PC-3 (cell line): ENCODE data around the gene LMO7. TPM values are rescaled to one million over a fixed set of nuclear protein-coding genes. Genes with fewer than 3 reads are reported as not detected.

Experiments used
- ATAC-seq: fragments of 200-7000 bp; cut with Tn5 transposase; 2 replicates; pipeline ENCODE4 v1.9.1; 2020; ENCODE audit warnings: mild to moderate bottlenecking, moderate library complexity
- BruUV-seq: library from RNA; stranded (reverse); fragments of 400-500 nt; replicated peaks from 2 replicates; lab custom pipeline; 2021; lab: Mats Ljungman, UMichigan
- CTCF ChIA-PET: fragments of 300-600 bp; sonication (Branson Sonifier 250); formaldehyde crosslinking; loops from one replicate; lab custom pipeline; 2022; ENCODE audit warnings: antibody characterized with exemption; lab: Charles Lee
- POLR2A ChIA-PET: fragments of 300-600 bp; sonication (Branson Sonifier 250); formaldehyde crosslinking; loops from one replicate; lab custom pipeline; 2022; ENCODE audit warnings: antibody characterized with exemption; ENCODE audit not compliant: unreplicated experiment; lab: Charles Lee
- DNase-seq: peaks from one replicate; pipeline ENCODE4 v3.0.0-alpha.2; 2015
- H2AFZ ChIP-seq: fragments of 300-600 bp; sonication (generic); 2 replicates; pipeline ENCODE4 v1.6.0; 2016; ENCODE audit warnings: antibody characterized with exemption, low read length
- H3F3A ChIP-seq: fragments of 300-600 bp; sonication (generic); one replicate; pipeline ENCODE4 v1.6.0; 2017; ENCODE audit warnings: antibody characterized with exemption, low read length, control low read depth, mild to moderate bottlenecking; ENCODE audit not compliant: unreplicated experiment
- H3K27ac ChIP-seq: fragments of 300-600 bp; sonication (generic); 2 replicates; pipeline ENCODE4 v1.5.1; 2016; ENCODE audit warnings: mild to moderate bottlenecking, low read length
- H3K27me3 ChIP-seq: fragments of 300-600 bp; sonication (generic); 2 replicates; pipeline ENCODE4 v1.6.1; 2016; ENCODE audit warnings: low read length, mixed read lengths
- H3K36me3 ChIP-seq: fragments of 300-600 bp; sonication (generic); 2 replicates; pipeline ENCODE4 v1.6.1; 2016; ENCODE audit warnings: low read depth, mixed run types, low read length, mixed read lengths
- H3K4me1 ChIP-seq: fragments of 300-600 bp; sonication (generic); 2 replicates; pipeline ENCODE4 v1.5.1; 2016; ENCODE audit warnings: low read length; ENCODE audit not compliant: insufficient read depth
- H3K4me2 ChIP-seq: fragments of 300-600 bp; sonication (generic); 2 replicates; pipeline ENCODE4 v1.6.0; 2016; ENCODE audit warnings: low read length
- H3K4me3 ChIP-seq: fragments of 300-600 bp; sonication (generic); 2 replicates; pipeline ENCODE4 v1.5.1; 2016; ENCODE audit warnings: mild to moderate bottlenecking, low read length, mixed read lengths
- H3K79me2 ChIP-seq: fragments of 300-600 bp; sonication (generic); 2 replicates; pipeline ENCODE4 v1.6.1; 2017; ENCODE audit warnings: low read length, mixed read lengths
- H3K9ac ChIP-seq: fragments of 300-600 bp; sonication (generic); 2 replicates; pipeline ENCODE4 v1.6.0; 2016; ENCODE audit warnings: mild to moderate bottlenecking, low read length
- H3K9me2 ChIP-seq: fragments of 300-600 bp; sonication (generic); replicated peaks from 2 replicates; pipeline ENCODE4 v1.6.1; 2016; ENCODE audit warnings: mixed run types, low read length, mixed read lengths
- H3K9me3 ChIP-seq: fragments of 300-600 bp; sonication (generic); 2 replicates; pipeline ENCODE4 v1.6.1; 2016; ENCODE audit warnings: low read length, mixed read lengths
- H4K20me1 ChIP-seq: fragments of 300-600 bp; sonication (generic); 2 replicates; pipeline ENCODE4 v1.6.1; 2016; ENCODE audit warnings: low read length, mixed read lengths
- EZH2 ChIP-seq: fragments of 300-600 bp; sonication (generic); IDR thresholded peaks from one replicate; pipeline ENCODE4 v1.6.1; 2017; ENCODE audit warnings: antibody characterized with exemption, mild to moderate bottlenecking, low read length; ENCODE audit not compliant: unreplicated experiment
- EZH2phosphoT487 ChIP-seq: fragments of 300-600 bp; sonication (generic); IDR thresholded peaks from 2 replicates; pipeline ENCODE4 v1.6.1; 2018; ENCODE audit warnings: mild to moderate bottlenecking, antibody characterized with exemption, low read length, borderline replicate concordance
- intact Hi-C: fragments of 100-400 bp; cut with micrococcal nuclease; formaldehyde crosslinking; loops from 2 replicates; pipeline ENCODE4 v1.9.0; 2023
- total RNA-seq: library from RNA; depleted of rRNA; stranded (reverse); fragments of >200 nt; gene quantifications from 2 replicates; pipeline ENCODE4 v1.2.3, GENCODE V29; 2014
- TF ChIP-seq, protein P1 (sequence below): fragments of 300-600 bp; sonication (generic); conservative IDR thresholded peaks from 2 replicates; pipeline ENCODE4 v1.5.1; 2017; ENCODE audit warnings: antibody characterized with exemption, low read depth, mild to moderate bottlenecking, low read length

The LMO7 gene
- total RNA-seq, 1 experiment from 2014 or later, result 83.6 TPM

DNA sequence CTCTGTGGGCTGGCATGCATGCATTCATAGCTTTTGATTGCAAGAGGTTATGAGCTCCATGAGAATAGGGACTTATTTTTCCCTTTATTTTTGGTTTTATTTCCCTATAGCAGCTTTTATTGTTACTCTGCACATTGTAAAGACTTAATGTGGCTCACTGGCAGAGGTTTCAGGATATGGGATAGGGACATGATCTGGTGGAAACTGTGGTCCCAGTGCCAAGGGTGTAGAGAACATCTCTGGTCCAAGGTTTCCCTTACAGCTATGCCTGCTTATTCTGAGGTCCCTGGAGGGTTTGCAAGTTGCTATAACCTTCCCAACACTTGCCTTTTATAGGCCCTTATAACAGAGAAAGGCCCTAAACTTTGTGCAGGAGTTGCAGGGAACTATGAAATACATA is 33.6 kb downstream of the LMO7 start:
- Histone ChIP-seq H3K9ac (no peak overlapping the region), H3K27me3 (no peaks in the 10 kb centered on the region), H3K4me3 (no peak overlapping the region), H3K36me3 (no peaks in the 10 kb centered on the region), H3K4me2 (no peak overlapping the region), H2AFZ (no peak overlapping the region), H3K9me2 (no peaks in the 10 kb centered on the region), H3K79me2 (peaks cover 69% of the 10 kb centered on the region), H3F3A (no peaks in the 10 kb centered on the region), H3K9me3 (no peaks in the 10 kb centered on the region), H3K27ac (no peak overlapping the region), H3K4me1 (no peaks in the 10 kb centered on the region), H4K20me1 (no peaks in the 10 kb centered on the region)
- ATAC-seq, result peak; percentile 13; the same call in 1 of the 2 replicates
- no peak for TF ChIP-seq EZH2phosphoT487
- DNase-seq, result no peak
- BruUV-seq, result no TSS peak
- ChIA-PET CTCF (no interaction called here), POLR2A (no interaction called here)
- intact Hi-C loops, result no loop called here

DNA sequence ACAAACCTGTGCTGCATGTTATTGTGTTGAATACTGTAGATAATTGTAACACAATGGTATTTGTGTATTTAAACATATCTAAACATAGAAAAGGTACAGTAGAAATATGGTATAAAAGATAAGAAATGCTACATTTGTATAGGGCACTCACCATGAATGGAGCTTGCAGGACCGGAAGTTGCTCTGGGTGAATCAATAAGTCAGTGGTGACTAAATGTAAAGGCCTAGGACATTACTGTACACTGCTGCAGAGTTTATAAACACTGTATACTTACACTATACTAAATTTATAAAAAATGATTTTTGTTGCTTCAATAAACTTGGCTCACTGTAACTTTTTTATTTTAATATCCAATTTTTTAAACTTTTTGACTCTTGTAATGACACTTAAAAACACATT is 34.4 kb downstream of the LMO7 start:
- peak; percentile 87 for ATAC-seq
- intact Hi-C loops, result no loop called here
- no peak overlapping the region for H3K4me2 ChIP-seq

DNA sequence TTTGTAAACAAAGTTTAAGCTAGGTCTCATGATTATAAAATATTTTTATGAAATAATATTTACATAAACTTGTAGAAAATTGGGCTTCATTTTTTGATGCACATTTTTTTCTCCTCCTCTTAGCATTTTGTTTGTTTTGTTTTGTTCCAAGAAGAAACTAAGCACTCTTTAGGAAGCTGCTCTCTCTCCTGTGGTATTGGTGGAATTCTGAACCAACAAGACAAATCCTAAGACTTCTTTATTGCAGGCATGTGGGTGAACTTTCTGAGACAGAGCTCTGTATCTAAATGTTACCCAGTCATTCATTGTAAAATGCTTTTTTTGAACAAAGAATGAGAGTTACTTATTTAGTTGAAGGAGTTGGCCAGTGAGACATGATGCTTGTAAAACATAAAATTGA is 39.3 kb downstream of the LMO7 start:
- no TSS peak for BruUV-seq
- Histone ChIP-seq H3K9me2 (no peaks in the 10 kb centered on the region), H3K36me3 (no peaks in the 10 kb centered on the region; the same call in 1 of the 2 replicates), H3K4me2 (no peak overlapping the region), H3K4me1 (no peaks in the 10 kb centered on the region), H3K27ac (no peak overlapping the region), H3K9ac (no peak overlapping the region), H3K27me3 (no peaks in the 10 kb centered on the region), H3K79me2 (peaks cover 55% of the 10 kb centered on the region), H4K20me1 (no peaks in the 10 kb centered on the region), H3K4me3 (no peak overlapping the region), H2AFZ (no peak overlapping the region), H3K9me3 (no peaks in the 10 kb centered on the region), H3F3A (no peaks in the 10 kb centered on the region)
- DNase-seq (no peak), ATAC-seq (no peak)
- TF ChIP-seq EZH2 (no peak), EZH2phosphoT487 (no peak)
- TF ChIP-seq, protein P1, sequence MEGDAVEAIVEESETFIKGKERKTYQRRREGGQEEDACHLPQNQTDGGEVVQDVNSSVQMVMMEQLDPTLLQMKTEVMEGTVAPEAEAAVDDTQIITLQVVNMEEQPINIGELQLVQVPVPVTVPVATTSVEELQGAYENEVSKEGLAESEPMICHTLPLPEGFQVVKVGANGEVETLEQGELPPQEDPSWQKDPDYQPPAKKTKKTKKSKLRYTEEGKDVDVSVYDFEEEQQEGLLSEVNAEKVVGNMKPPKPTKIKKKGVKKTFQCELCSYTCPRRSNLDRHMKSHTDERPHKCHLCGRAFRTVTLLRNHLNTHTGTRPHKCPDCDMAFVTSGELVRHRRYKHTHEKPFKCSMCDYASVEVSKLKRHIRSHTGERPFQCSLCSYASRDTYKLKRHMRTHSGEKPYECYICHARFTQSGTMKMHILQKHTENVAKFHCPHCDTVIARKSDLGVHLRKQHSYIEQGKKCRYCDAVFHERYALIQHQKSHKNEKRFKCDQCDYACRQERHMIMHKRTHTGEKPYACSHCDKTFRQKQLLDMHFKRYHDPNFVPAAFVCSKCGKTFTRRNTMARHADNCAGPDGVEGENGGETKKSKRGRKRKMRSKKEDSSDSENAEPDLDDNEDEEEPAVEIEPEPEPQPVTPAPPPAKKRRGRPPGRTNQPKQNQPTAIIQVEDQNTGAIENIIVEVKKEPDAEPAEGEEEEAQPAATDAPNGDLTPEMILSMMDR, result no peak
- ChIA-PET CTCF (no interaction called here), POLR2A (no interaction called here)
- intact Hi-C loops, result loop anchor here (2.0 kb wide), 1 partner anchor 109 kb away; no protein-coding TSS in a partner anchor

More for the DNA sequence above, 34.4 kb downstream of the LMO7 start:
- H3K27me3 ChIP-seq, result no peaks in the 10 kb centered on the region
- no peaks in the 10 kb centered on the region for H3K9me3 ChIP-seq
- no peak overlapping the region for H3K27ac ChIP-seq
- TF ChIP-seq, protein P1, result no peak
- TF ChIP-seq EZH2phosphoT487, result no peak
- TF ChIP-seq EZH2, result no peak
- no peaks in the 10 kb centered on the region for H3F3A ChIP-seq
- BruUV-seq, result no TSS peak
- ChIA-PET POLR2A (no interaction called here), CTCF (no interaction called here)
- H3K9ac ChIP-seq, result no peak overlapping the region
- H2AFZ ChIP-seq, result no peak overlapping the region
- no peak overlapping the region for H3K4me3 ChIP-seq
- no peaks in the 10 kb centered on the region for H3K4me1 ChIP-seq
- DNase-seq, result peak; percentile 42
- H3K36me3 ChIP-seq, result no peaks in the 10 kb centered on the region
- H4K20me1 ChIP-seq, result no peaks in the 10 kb centered on the region
- H3K79me2 ChIP-seq, result peaks cover 72% of the 10 kb centered on the region
- H3K9me2 ChIP-seq, result no peaks in the 10 kb centered on the region
